KG1 (cell line): ENCODE data around the gene FOXO6.
"Not testable (repeated sequence)": the region's sequence is repeated elsewhere in the genome, so short reads cannot be mapped to it uniquely, and the experiment has no call there.

Experiments
- DNase-seq: peaks from one replicate; lab custom pipeline; 2025; lab: John Stamatoyannopoulos, UW

Gene FOXO6

GRCh38 chr1:41329662-41330587 is 31.3 kb upstream of the FOXO6 start:
- DNase-seq = no peak

- DNase-seq = no peak
Observed at GRCh38 chr1:41330588-41331545, 30.4 kb upstream of the FOXO6 start.

- DNase-seq = no peak
Observed at GRCh38 chr1:41331546-41331917, 29.7 kb upstream of the FOXO6 start.

GRCh38 chr1:41332161-41332560 is 29.1 kb upstream of the FOXO6 start:
- not testable (repeated sequence) for DNase-seq

GRCh38 chr1:41333146-41333784 is 28.0 kb upstream of the FOXO6 start:
- no peak for DNase-seq

- no peak for DNase-seq
Observed at GRCh38 chr1:41338820-41339219, 22.4 kb upstream of the FOXO6 start.

- DNase-seq = no peak
Observed at GRCh38 chr1:41340655-41341364, 20.4 kb upstream of the FOXO6 start.

- no peak for DNase-seq
Observed at GRCh38 chr1:41341365-41341683, 19.9 kb upstream of the FOXO6 start.

GRCh38 chr1:41341772-41342562 is 19.3 kb upstream of the FOXO6 start:
- DNase-seq = no peak

GRCh38 chr1:41342774-41343355 is 18.4 kb upstream of the FOXO6 start:
- no peak for DNase-seq

- DNase-seq = no peak
Observed at GRCh38 chr1:41343790-41344699, 17.2 kb upstream of the FOXO6 start.

- DNase-seq = no peak
Observed at GRCh38 chr1:41344708-41345159, 16.5 kb upstream of the FOXO6 start.

- no peak for DNase-seq
Observed at GRCh38 chr1:41345434-41346075, 15.7 kb upstream of the FOXO6 start.

- no peak for DNase-seq
Observed at GRCh38 chr1:41347276-41347675, 14.0 kb upstream of the FOXO6 start.

GRCh38 chr1:41348394-41348793 is 12.8 kb upstream of the FOXO6 start:
- no peak for DNase-seq

- DNase-seq = no peak
Observed at GRCh38 chr1:41349361-41350054, 11.7 kb upstream of the FOXO6 start.

GRCh38 chr1:41350055-41350378 is 11.2 kb upstream of the FOXO6 start:
- DNase-seq = no peak
